ENCODE results near the gene WDR4.
"Not testable (repeated sequence)": the region's sequence is repeated elsewhere in the genome, so short reads cannot be mapped to it uniquely, and the experiment has no call there.

GRCh38 chr21:42875811-42876210, 3.5 kb downstream of the WDR4 start:
- TF ChIP-seq EZH2phosphoT487 (IDR thresholded peaks at IDR 0.05; ENCODE audit: unreplicated experiment); CTCF (conservative IDR thresholded peaks at IDR 0.05; ENCODE audit: low read depth in 2 of 2); ZNF331 (CRISPR knock-in tag; IDR thresholded peaks at IDR 0.05; ENCODE audit: low read depth); CREB1 (CRISPR knock-in tag; IDR thresholded peaks at IDR 0.05; ENCODE audit: low read depth); POLR2AphosphoS5 (IDR thresholded peaks at IDR 0.05; ENCODE audit: low read depth); ZNF114 (CRISPR knock-in tag; IDR thresholded peaks at IDR 0.05); EZH2 (IDR thresholded peaks at IDR 0.05; ENCODE audit: low read depth, unreplicated experiment); STAT1 (IDR thresholded peaks at IDR 0.05; ENCODE audit: unreplicated experiment); ETS1 (IDR thresholded peaks at IDR 0.05); NANOG (IDR thresholded peaks at IDR 0.05; ENCODE audit: borderline replicate concordance); REST (IDR thresholded peaks at IDR 0.05; ENCODE audit: unreplicated experiment): not testable (repeated sequence)

Measured in GM23338 (cell line).